ENCODE measurements around the gene GMDS. TPM values are rescaled to one million over a fixed set of nuclear protein-coding genes. Genes with fewer than 3 reads are reported as not detected.

Gene GMDS
- total and polyA plus RNA-seq, 2 of the 8 experiments (the other 6 are each of a cell fraction or from before 2014, with no cell fraction given) = 16.8 to 50.0 TPM

GRCh38 chr6:1711136-1711535 is 534.3 kb downstream of the GMDS start:
- H3K79me1 ChIP-seq (ENCODE audit: low read depth, low read length) = no peaks in the 10 kb centered on the region
- no peaks in the 10 kb centered on the region; a peak in 1 of 7 replicates for H3K27me3 ChIP-seq (replicated peaks in 1 of 4; ENCODE audit: control insufficient read depth in 3 of 4, extremely low read depth in 1 of 4, insufficient read depth in 3 of 4, low read length in 3 of 4)
- no peak overlapping the region for H2BK15ac ChIP-seq (ENCODE audit: low read length)
- H3K14ac ChIP-seq (ENCODE audit: insufficient read length) = no peak overlapping the region
- no peaks in the 10 kb centered on the region for H3K23me2 ChIP-seq (ENCODE audit: low read depth, low read length)
- no peak overlapping the region for H3K27ac ChIP-seq (ENCODE audit: low read depth, low read length)
- no peak overlapping the region for H4K8ac ChIP-seq (ENCODE audit: extremely low read depth, insufficient read depth, low read length)
- no peak overlapping the region for H3K18ac ChIP-seq (ENCODE audit: extremely low read depth, low read length)
- H3K4ac ChIP-seq (replicated peaks; ENCODE audit: insufficient read length, low read depth, low read length) = no peak overlapping the region
- no peaks in the 10 kb centered on the region for H3K4me1 ChIP-seq (replicated peaks in 1 of 4; ENCODE audit: control insufficient read depth in 3 of 4, insufficient read depth in 4 of 4, low read length in 3 of 4)
- H2AFZ ChIP-seq (ENCODE audit: low read length) = no peak overlapping the region
- H3K9ac ChIP-seq (replicated peaks in 1 of 4; ENCODE audit: extremely low read depth in 1 of 4, low read depth in 3 of 4, low read length in 3 of 4) = no peak overlapping the region
- no peak for DNase-seq (ENCODE audit: low read depth in 1 of 2, low spot score in 2 of 2)
- H3K9me3 ChIP-seq (ENCODE audit: insufficient read depth in 2 of 2, low read depth in 1 of 2, low read length in 1 of 2) = no peaks in the 10 kb centered on the region
- no peak overlapping the region for H2BK5ac ChIP-seq (ENCODE audit: low read depth, low read length)
- H3K36me3 ChIP-seq (ENCODE audit: control insufficient read depth in 2 of 4, insufficient read depth in 4 of 4, low read length in 3 of 4) = no peaks in the 10 kb centered on the region
- CTCF ChIA-PET (ENCODE audit: partially characterized antibody) = interaction anchor here (2.3 to 3.7 kb wide), 2 partner anchors 14 to 24 kb away, joined by 9 to 12 read pairs; no protein-coding TSS in a partner anchor
- no peak overlapping the region for H3K23ac ChIP-seq (ENCODE audit: insufficient read length)
- FAIRE-seq = no peak
- TF ChIP-seq KDM4A (IDR thresholded peaks at IDR 0.05; ENCODE audit: low read depth, low read length, severe bottlenecking) = no peak
- TF ChIP-seq CEBPB (IDR thresholded peaks at IDR 0.05; ENCODE audit: low read depth, low read length) = no peak
- no peak for TF ChIP-seq YY1 (IDR thresholded peaks at IDR 0.05; ENCODE audit: low read depth, low read length)
- no peak for TF ChIP-seq SP4 (IDR thresholded peaks at IDR 0.05; ENCODE audit: low read length)
- H3K4me2 ChIP-seq (ENCODE audit: insufficient read depth in 1 of 2, low read depth in 2 of 2, low read length in 2 of 2) = no peak overlapping the region
- no peak overlapping the region for H4K5ac ChIP-seq (ENCODE audit: insufficient read length, low read depth, low read length)
- H2BK12ac ChIP-seq (ENCODE audit: low read depth, low read length) = no peak overlapping the region
- POLR2A ChIA-PET (ENCODE audit: partially characterized antibody) = no interaction called here
- no peak overlapping the region for H3K56ac ChIP-seq (replicated peaks; ENCODE audit: insufficient read length, low read depth, low read length)
- H3K79me2 ChIP-seq (ENCODE audit: control insufficient read depth in 1 of 2, insufficient read depth in 2 of 2, low read length in 2 of 2) = no peaks in the 10 kb centered on the region
- H2BK120ac ChIP-seq (replicated peaks; ENCODE audit: low read depth, low read length) = no peak overlapping the region
- no peak overlapping the region for H4K91ac ChIP-seq (replicated peaks; ENCODE audit: insufficient read length, low read length)
- WGBS, 2 experiments (ENCODE audit: extremely low coverage in 1 of 2, insufficient coverage in 1 of 2, insufficient read length in 1 of 2, insufficient replicate concordance in 2 of 2, low coverage in 1 of 2, low lambda C conversion rate in 2 of 2, missing lambda C conversion rate in 1 of 2) = 77% methylated on average over 6 of the region's 6 CpGs; no CpG with 5 or more reads in 1 of the 2 experiments
- no peak overlapping the region for H2BK20ac ChIP-seq (ENCODE audit: low read length)
- H4K20me1 ChIP-seq (replicated peaks in 1 of 2; ENCODE audit: control insufficient read depth in 1 of 2, insufficient read depth in 2 of 2, low read length in 2 of 2) = peaks cover 0 to 2% of the 10 kb centered on the region in 2 experiments
- no peak overlapping the region for H3K4me3 ChIP-seq (ENCODE audit: extremely low read depth in 1 of 4, insufficient read depth in 2 of 4, low read depth in 3 of 4, low read length in 4 of 4)
- no peak overlapping the region for H2AK5ac ChIP-seq (ENCODE audit: low read depth, low read length)
